ENCODE data around the gene CABLES2.

The CABLES2 gene

GRCh38 chr20:62358171-62359042 is 48.7 kb downstream of the CABLES2 start:
- no peak for DNase-seq (ENCODE audit: low read depth)

DNA sequence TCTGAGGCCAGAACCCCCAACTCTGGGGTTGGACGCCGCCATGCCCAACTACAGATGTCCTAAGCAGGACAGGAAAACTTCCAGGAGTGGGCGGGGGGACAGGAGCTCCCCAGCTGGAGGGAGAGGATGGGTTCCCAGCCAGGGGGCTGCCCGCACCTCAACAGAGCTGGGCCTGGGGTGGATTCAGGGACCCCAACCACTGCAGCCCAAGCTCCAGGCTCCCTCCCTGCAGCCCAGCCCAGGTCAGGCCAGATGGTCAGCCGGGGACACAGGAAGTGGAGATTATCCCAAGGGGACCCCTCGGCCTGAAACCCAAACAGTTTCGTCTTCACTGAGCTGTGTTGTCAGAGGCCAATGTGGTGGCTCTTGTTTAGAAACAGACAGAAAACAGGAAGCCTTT is 49.4 kb downstream of the CABLES2 start:
- no peak for DNase-seq (ENCODE audit: low read depth)

DNA sequence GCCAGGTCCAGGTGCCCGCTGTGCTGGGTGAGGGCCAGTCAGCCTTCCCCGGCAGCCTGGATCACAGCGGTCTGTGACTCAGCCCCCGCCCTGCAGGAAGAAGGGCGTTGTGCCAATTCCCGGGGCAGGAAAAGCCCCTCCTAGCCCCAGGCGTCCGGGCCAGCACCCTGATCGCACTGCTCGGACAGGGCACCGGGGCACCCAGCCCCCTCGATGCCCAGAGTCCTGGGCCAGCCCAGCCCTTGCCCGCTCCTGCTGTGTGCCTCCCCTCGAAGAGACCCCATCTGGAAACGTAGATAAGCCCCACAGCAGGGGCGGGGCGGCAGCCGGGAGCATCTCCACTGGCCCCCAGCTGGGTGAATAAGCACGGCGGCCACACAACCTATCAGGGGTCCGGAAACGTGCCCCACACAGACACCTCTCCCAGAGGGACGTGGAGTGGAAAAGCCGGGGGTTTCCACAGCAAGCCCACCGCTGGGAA is 49.9 kb downstream of the CABLES2 start:
- no peak for DNase-seq (ENCODE audit: low read depth)

DNA sequence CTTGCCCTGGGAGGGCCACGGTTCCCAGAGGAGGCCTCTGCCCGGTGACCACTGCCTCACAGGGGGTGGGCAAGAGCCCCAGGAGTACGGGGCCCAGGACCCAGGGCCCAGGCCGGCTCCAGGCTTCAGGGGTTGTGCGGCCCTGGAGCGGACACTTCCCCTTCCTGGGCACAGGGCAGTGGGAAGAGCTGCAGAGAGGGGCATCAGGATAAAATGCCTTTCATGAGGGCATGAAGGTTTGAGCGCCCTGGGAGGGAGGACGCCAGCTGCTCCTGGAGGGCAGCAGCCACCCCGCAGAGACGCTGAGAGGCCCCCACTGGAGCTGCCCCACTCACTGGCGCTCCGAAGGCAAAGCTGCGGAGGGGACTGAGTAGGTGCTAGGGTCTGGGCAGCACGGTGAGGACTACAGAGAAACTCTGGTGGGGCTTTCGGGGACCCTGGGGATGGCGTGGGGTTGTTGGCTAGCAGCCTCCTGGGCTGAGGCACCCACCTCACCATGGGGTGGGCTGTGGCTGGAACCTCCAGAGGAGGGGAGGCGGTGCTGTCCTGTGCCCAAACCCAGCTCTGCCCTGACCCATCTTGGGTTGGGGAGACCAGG is 50.4 kb downstream of the CABLES2 start:
- DNase-seq (ENCODE audit: low read depth), result no peak

- no peak for DNase-seq (ENCODE audit: low read depth)
These were observed 51.1 kb downstream of the CABLES2 start for GRCh38 chr20:62355878-62356588.

DNA sequence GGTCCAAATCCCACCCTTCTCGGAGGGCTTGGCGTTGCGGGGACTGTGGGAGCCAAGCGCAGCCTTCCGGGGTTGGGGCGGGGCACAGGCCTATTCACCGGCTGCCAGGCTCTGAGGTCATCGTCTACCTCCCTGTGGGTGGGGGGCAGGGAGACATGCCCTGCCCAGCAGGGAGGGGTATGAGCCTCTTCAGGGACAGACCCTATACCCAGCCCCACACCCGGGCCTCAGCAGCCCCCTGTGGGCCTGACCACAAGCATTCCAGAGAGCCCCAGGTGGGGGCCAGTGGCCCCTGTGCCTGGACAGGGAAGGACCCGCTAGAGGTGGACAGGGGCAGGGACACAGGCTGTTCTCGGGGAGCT is 51.6 kb downstream of the CABLES2 start:
- DNase-seq (ENCODE audit: low read depth), result no peak

DNA sequence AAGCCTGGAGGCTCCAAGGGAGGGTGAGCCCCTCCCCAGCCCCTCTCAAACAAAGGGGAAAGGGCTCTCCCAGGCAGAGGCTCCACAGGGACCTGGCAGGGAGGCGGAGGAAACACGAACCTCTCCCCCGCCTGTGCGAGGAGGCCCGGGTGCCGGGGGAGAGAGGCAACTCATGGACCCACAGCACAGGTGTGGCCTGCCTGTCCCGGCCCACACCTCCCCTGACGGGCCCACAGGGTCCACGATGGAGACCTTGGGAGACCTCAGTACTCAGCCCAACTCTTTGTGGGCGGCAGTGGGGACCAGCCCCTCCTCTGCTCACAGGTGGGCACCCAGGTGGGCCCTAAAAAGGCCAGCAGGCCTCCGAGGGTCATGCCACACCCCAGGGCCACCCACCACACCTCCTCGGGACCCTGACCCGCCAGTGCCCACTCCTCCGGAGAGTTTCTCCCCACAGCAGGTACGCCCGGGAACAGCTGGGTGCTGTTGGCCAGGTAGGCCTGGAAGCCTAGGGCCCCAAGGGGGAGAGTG is 52.2 kb downstream of the CABLES2 start:
- no peak for DNase-seq (ENCODE audit: low read depth)

DNA sequence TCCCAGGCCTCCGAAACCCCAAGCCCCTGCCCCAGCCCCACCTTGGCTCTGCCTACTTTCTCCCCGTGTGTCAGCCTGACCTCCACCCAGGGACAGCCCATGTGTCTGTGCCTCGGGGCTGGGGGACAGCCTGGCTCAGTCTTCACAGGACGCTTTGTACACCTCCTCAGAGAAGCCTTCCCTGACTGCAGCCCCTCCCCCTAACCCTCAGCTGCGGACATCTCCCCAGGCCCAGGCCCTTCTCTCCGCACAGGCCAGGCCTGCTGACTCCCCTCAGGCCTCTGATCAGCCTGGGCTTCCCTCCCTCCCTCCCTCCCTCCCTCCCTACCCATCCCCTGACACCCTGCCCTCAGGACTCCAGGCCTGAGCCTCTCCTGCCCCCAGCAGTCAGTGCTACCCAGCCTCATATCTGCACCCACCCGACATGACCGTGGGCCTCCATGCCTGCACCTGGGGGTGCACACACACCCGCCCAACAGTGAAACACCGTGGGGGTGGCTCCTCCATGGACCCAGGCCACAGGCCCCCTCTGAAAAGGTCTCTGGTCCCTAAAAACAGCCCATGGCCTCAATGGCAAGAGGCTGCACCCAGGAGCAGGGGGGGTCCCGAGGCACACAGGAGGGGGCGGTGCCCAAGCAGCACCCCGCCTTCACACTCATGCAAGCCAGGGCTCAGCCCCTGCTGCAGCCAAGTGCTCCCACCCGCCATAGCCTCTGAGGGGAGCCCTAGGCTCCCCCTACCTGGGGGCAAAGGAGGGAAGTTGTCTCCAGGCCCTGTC is 52.9 kb downstream of the CABLES2 start:
- no peak for DNase-seq (ENCODE audit: low read depth)

- no peak for DNase-seq (ENCODE audit: low read depth)
These were observed 53.6 kb downstream of the CABLES2 start for GRCh38 chr20:62353289-62354030.

- DNase-seq (ENCODE audit: low read depth), result no peak
These were observed 54.4 kb downstream of the CABLES2 start for GRCh38 chr20:62352402-62353288.

DNA sequence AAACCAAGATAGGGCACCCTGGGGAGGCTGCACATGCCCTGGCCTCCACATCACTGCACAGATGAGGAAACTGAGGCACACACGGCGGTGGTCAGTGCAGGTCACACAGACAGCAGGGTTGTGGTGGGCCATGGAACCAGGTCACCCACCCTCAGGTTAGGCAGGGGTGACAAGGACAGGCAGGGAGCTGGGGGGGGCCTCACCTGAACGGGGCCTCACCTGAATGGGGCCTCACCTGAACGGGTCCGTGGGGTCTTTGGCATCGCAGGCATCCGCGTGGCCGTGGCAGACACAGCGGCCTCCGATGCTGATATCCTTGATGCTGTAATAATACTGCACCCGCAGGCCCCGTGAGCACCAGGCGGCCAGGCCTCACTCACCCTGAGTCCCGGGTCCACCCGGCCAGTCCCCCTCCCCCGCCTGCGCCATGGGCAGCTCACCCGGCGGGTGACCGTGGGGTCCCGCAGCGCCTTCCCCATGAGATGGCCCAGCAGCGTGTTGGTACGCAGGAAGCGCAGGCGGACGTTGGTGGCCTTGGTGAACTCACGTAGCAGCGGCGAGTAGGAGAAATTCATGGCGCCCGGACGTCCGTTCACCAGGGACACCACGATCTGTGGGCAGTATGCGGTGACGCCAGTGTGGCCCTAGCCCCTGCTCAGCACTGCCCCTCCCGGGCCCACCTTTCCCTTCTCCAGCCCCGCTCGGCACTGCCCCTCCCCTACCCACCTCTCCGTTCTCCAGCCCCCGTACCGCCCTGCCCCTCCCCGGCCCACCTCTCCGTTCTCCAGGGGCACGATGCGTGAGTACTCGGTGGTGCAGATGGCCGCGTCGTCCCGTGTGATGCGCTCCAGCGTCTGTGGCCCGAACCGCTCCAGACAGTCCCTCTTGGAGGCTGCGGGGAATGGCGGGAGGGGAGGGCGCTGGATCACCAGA is 55.4 kb downstream of the CABLES2 start:
- DNase-seq (ENCODE audit: low read depth), result no peak

GRCh38 chr20:62350629-62351422 is 56.3 kb downstream of the CABLES2 start:
- DNase-seq (ENCODE audit: low read depth), result no peak

- DNase-seq (ENCODE audit: low read depth), result no peak
These were observed 56.9 kb downstream of the CABLES2 start for GRCh38 chr20:62350098-62350628.

GRCh38 chr20:62349556-62350097 is 57.5 kb downstream of the CABLES2 start:
- no peak for DNase-seq (ENCODE audit: low read depth)

DNA sequence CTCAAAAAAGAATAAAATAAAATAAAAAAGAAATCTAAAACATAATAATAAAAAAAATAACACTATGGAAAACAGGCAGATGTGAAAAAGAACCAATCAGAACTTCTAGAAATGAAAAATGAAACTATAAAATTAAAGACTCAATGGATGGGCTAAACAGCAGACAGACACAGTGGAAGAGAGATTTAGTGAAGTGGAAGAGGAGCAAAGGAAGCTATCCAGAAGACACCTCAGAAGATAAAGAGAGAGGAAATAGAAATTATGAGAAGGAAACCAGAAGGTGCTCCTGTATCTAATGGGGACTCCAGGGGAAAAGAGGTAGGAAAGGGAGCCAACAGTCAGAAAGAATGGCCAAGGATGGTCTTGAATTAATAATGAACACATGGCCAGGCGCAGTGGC is 58.5 kb downstream of the CABLES2 start:
- DNase-seq (ENCODE audit: low read depth), result no peak

DNA sequence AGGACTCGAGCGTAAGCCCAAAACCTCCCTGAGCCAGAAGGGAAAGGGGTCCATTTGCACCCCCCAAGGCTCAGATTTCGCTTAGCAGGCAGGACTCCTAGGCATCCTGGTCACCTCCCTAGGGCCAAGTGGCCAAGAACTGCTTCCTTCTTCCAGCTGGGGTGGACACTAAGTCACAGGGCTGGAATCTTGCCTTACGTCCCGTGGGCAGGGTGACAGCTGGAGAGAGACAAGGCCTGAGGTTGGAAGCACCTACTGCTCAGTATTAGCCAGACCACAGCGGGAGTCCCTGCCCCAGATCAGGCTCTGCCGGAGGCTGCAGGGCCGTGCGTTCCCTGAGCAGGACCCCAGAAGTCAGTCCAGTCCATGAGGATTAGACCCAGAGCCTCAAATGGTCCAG is 59.6 kb downstream of the CABLES2 start:
- DNase-seq (ENCODE audit: low read depth), result no peak

GRCh38 chr20:62347151-62347404 is 60.0 kb downstream of the CABLES2 start:
- DNase-seq (ENCODE audit: low read depth), result no peak

Measured in T-helper 22 cell (primary cell).